ENCODE measurements around the gene AGAP1. TPM values are rescaled to one million over a fixed set of nuclear protein-coding genes. Genes with fewer than 3 reads are reported as not detected.

AGAP1 gene
- total and polyA plus RNA-seq, 4 donors: 2.0 to 8.5 (median 5.4) TPM

GRCh38 chr2:235551965-235552364 is 58.1 kb downstream of the AGAP1 start:
- Histone ChIP-seq H3K27ac (ENCODE audit: low read depth in 1 of 2, low read length in 2 of 2) (no peak overlapping the region), H3K4me3 (ENCODE audit: low read depth in 1 of 3, low read length in 3 of 3) (no peak overlapping the region), H3K9ac (ENCODE audit: low read depth in 1 of 2, low read length in 2 of 2) (no peak overlapping the region), H3K9me3 (ENCODE audit: control insufficient read depth in 4 of 4, low read length in 3 of 4) (no peaks in the 10 kb centered on the region), H3K36me3 (ENCODE audit: control insufficient read depth in 4 of 4, insufficient read depth in 3 of 4, low read depth in 1 of 4, low read length in 3 of 4) (no peaks in the 10 kb centered on the region), H3K27me3 (ENCODE audit: control insufficient read depth in 4 of 4, insufficient read depth in 4 of 4, low read length in 3 of 4) (no peaks in the 10 kb centered on the region), H3K4me1 (ENCODE audit: control insufficient read depth in 4 of 4, insufficient read depth in 4 of 4, low read length in 3 of 4) (peaks cover 1 to 21% (median 11%) of the 10 kb centered on the region in 4 donors)
- TF ChIP-seq ZBTB33 (IDR thresholded peaks at IDR 0.05) (no peak), ATF3 (IDR thresholded peaks at IDR 0.05) (no peak), TAF1 (conservative IDR thresholded peaks at IDR 0.05) (no peak), FOXA1 (IDR thresholded peaks at IDR 0.05) (no peak), MAX (IDR thresholded peaks at IDR 0.05) (no peak), RAD21 (IDR thresholded peaks at IDR 0.05) (peak; percentile 91 to 92), NR2F2 (IDR thresholded peaks at IDR 0.05) (no peak), CTCF (IDR thresholded peaks at IDR 0.05; ENCODE audit: low read depth, low read length, missing input control) (peak; percentile 76), REST (IDR thresholded peaks at IDR 0.05) (no peak), RXRA (IDR thresholded peaks at IDR 0.05) (no peak)
- no peak for DNase-seq (ENCODE audit: low spot score)
- 13% methylated on average over 8 of the region's 8 CpGs for WGBS

GRCh38 chr2:235552671-235553070 is 58.8 kb downstream of the AGAP1 start:
- Histone ChIP-seq H3K27me3 (ENCODE audit: control insufficient read depth in 4 of 4, insufficient read depth in 4 of 4, low read length in 3 of 4) (no peaks in the 10 kb centered on the region), H3K4me1 (ENCODE audit: control insufficient read depth in 4 of 4, insufficient read depth in 4 of 4, low read length in 3 of 4) (peaks cover 1 to 21% (median 11%) of the 10 kb centered on the region in 4 donors), H3K9ac (ENCODE audit: low read depth in 1 of 2, low read length in 2 of 2) (no peak overlapping the region), H3K36me3 (ENCODE audit: control insufficient read depth in 4 of 4, insufficient read depth in 3 of 4, low read depth in 1 of 4, low read length in 3 of 4) (no peaks in the 10 kb centered on the region), H3K9me3 (ENCODE audit: control insufficient read depth in 4 of 4, low read length in 3 of 4) (no peaks in the 10 kb centered on the region), H3K4me3 (ENCODE audit: low read depth in 1 of 3, low read length in 3 of 3) (no peak overlapping the region), H3K27ac (ENCODE audit: low read depth in 1 of 2, low read length in 2 of 2) (no peak overlapping the region)
- TF ChIP-seq MAX (IDR thresholded peaks at IDR 0.05): no peak
- TF ChIP-seq JUND (IDR thresholded peaks at IDR 0.05): no peak
- TF ChIP-seq YY1 (IDR thresholded peaks at IDR 0.05): no peak
- no peak for TF ChIP-seq CTCF (IDR thresholded peaks at IDR 0.05; ENCODE audit: low read depth, low read length, missing input control)
- WGBS: 85% methylated on average over 3 of the region's 3 CpGs
- no peak for DNase-seq (ENCODE audit: low spot score)

Data from liver (tissue), 9 donors.